Hippocampal formation (tissue), 2 donors: Measurements from ENCODE around the gene LZTS3.
"Not testable (repeated sequence)": the region's sequence is repeated elsewhere in the genome, so short reads cannot be mapped to it uniquely, and the experiment has no call there.

Experiments
- DNase-seq, 2 donors: peaks; one replicate each; lab custom pipeline; 2025; lab: John Stamatoyannopoulos, UW

The LZTS3 gene

DNA sequence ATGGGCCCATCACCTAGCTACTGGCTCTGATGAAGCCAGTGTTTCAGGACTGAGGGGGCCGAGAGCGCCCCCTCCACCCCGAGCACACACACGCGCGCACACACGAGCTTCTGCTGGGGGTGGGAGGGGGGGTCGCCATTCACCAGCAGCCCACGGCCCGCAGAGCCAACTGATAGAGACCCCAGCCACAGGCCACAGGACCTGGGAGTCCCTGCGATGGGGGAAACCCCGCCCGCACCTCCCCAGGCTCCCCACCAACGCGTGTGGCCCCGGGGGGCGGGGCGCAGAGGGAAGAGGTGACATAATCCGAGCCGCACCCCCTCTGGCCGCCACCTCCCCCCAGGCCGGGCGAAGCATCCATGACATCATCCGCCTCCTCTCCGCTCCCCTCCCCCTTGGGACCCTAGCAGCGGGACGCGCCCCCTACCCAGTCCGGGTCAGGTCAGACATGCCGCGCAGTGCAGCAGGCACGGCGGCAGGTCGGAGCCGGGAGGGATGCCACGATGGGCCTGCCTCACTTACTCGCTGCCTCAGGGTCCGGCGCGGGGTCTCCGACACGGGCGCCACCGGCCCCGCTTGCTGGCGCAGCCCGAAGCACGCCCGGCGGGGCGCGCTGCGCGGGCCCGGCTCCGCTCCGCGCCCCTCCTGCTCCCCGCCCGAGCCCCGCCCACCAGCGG is at the start of gene LZTS3:
TSS of gene LZTS3 (minus strand) at position 617 of the 677 bp plus-strand sequence. CDS start 6,386 bp downstream, outside the sequence.
- peak in 1 of 2 donors; percentile 48 for DNase-seq

DNA sequence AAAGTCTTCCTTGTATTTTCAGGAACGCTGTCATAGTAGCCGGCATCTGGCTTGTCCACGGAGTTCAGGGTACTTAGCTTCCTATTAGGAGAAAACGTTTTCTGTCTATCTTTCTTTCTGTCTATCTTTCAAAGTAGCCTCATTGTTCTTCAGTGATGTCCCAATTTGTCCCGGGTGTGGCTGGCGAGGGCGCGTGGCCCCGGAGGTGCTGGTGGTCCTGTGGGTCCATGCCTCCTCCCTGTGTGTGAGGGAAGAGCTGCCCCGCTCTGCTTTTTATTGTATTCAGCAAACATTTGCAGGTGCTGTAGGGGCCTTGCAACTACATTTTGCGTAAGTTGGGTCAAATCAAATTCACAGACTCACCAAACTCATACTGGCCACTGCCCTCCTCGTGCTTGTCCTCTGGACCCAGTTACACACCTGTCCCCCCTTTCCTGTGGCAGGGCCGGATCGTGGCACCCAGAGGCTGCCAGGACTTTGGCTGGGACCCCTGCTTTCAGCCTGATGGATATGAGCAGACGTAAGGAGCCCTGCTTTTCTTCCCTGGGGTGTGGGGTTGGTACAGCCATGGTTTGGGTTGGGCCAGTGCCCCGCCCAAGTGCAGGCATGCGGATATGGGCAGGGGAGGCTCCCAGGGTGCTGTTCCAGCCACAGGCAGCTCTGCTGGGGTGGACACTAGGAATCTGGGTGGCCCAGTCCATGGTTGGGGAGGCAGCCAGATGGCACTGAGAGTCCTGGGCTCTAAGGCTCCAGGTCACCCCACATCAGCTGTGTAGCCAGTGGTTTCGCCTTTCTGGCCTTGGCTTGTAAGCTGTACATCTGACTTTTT is 48.3 kb upstream of the LZTS3 start:
- DNase-seq = no peak

DNA sequence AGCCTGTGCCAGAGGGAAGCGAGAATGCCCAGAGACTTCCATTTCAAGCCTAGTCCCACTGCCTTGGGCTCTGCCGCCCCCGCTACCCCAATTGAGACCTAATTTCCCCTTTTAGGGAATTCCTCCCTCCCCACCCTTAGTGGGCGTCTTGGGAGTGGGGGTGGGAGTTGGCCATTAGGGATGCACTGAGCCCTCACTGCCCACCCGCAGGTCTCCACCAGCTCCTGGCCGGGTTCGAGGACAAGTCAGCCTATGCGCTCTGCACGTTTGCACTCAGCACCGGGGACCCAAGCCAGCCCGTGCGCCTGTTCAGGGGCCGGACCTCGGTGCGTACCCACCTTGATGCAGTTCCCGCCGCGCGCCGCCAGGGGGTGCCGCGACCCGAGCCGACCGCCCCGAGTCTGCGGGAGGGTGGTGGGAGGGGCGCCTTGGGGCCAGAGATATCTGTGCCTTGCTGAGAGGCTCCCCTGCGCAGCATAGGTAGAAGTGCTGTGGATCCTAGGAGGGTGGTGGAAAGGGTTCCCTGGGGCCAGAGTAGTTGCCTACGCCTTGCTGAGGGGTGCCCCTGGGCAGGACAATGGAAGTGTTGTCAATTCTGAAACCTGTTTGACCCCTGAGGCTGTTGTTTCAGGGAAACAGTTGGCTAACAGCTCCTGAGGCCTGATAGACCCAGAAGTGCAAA is 45.1 kb upstream of the LZTS3 start:
- DNase-seq = peak in 1 of 2 donors; percentile 10

DNA sequence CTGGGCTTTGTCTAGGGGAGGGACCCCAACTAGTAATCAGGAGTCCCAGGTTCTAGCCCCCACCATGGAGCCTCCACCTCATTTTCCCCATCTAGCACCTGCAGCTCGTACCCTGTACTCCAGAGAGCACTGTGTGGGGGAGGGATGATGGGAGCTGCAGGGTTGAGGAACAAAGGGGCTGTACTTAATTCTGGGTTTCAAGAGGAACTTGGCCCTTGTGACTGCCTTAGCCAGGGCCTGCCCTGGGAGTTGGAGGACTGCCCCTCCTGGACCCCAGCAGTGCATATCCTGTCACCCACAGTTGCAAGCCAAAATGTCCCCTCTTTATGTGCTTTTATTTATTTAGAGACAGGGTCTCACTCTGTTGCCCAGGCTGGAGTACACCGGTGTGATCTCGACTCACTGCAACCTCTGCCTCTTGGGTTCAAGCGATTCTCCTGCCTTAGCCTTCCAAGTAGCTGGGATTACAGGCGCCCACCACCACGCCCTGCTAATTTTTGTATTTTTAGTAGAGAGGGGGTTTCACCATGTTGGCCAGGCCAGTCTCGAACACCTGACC is 42.1 kb upstream of the LZTS3 start:
- DNase-seq = not testable (repeated sequence)

DNA sequence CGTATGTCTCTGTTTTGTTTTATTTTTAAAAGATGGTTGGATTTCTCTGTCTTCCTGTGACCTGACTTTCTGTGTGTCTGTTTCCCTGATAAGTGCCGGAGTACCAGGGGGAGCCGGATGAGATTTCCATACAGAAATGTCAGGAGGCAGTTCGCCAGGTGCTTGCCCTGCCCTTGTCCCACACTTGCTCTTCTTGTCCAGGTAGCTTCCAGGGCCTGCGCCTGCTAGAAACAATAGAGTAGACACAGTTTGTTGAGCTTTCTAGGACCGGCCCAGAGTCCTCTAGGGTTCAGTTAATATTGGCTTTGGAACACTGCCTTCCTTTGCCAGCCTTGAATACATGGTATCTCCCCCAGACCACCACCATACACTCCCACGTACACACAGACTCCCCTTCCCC is 39.9 kb upstream of the LZTS3 start:
- no peak for DNase-seq

DNA sequence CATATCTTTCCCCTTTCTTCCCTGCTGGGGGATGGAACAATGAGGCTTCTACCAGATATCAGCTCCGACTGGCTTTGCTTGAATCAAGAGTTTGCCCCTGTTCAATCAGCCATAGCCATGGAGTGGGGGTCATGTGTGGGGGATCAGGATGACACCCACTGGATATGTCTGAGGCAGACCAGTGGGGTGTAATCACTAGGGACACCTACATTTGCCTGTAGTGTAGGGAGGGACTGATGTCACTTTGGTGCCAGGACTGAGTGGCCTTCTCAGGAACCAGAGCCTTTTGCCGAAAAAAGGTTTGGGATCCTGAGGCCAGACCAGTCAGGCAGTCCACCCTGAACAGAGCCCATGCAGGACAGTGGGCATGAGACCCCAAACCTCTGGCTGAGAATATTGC is 37.0 kb upstream of the LZTS3 start:
- no peak for DNase-seq

DNA sequence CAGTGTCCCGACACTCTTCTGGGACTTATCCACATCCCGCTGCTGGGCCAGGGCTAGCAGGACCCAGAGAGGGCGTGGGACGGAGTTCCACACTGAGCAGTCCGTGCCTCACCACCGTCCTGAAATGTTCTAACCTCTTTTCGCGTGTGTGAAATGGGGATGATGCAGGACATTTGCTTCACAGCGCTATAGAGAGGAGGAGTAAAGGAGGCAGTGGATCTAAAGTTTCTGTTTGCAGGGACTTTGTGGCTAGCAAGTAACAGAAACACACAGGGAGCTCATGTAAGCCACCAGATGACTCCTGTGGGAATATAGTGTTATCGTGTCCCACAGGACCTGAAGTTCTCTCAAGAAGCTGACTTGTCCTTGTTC is 36.6 kb upstream of the LZTS3 start:
- no peak for DNase-seq

DNA sequence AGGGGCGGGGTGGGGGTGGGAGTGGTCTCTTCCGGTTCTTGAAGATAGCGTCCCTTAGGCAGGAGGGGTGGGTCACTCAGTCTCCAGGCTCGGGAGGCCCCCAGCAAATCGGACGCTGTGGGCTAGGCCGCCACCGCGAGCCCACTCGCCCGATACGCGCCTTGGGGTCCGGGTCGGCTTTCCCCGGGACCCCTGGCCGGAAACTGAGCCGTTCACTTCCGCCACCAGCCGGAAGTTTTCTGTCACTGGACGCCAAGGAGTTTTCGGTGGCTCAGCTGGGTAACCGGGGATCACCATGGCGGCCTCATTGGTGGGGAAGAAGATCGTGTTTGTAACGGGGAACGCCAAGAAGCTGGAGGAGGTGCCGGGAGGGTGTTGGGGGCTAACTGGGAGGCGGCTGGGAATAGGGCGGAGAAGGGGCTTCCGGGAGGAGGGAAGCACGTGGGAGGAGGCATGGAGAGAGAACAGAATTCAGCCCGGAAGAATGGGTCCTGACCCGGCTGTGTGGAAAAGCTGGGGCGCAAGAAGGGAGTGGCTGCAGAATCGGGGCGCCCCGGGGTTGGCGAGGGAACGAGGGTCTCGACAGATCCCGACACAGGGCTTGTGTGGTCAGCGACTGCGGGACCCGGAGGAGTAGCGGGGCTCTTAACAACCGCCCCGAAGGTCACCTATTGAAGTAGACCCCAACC is 36.1 kb upstream of the LZTS3 start, which contains the start of gene ITPA:
TSS of gene ITPA (plus strand) at position 242 of the 689 bp plus-strand sequence. CDS start at position 296, 54 bp downstream.
- peak; percentile 19 to 54 for DNase-seq

DNA sequence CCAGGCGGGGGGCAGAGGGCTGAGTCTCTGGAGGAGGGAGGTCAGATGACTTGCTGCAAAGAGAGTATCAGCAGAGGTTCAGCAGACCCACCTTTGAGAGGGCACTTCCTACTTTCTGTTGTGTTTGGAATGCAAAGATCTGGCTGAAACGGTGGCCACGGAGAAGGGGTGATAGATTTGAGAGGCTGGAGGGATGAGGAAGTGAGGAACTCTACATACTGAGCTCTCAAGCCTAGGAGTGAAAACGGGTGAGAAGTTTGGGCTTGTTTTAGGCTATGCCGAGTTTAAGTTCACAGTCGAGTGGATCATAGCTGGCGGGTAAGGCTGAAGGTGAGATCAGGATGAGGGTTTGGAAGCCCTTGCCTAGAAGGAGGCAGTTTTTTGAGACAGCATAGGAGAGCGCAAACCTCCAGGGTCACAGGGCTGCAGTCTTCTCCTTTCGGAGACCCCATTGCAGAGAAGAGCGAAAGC is 35.5 kb upstream of the LZTS3 start:
- DNase-seq = no peak

DNA sequence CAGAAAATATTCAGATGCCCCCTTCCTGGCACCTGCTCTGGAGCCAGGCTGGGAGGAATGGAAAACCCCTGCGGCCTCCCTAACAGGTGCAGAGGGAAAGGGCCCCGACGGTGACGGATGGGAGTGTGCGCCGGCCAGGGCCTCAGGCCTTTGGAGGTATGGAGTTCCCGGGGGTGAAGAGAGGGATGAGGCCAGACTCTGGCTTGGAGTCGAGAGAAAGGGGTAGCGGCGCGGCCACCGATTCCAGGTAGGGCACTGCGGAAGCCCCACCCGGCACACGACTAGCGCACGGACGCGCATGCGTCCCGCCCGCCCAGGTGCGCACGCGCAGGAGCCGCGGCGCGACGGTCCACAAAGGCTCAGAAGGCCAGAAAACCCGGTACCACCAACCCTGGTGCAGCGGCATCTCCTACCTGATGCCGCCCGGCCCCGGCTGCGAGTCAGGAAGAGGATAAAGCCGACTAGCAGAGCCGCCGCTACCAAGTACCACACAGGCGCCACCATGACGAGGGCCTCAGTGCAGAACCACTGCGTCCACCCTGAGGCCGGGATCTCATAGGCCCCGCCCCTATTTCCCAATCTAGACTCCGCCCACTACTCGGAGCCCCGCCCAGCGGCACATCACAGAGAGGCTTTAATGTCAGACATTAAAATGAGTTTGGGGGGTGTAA is 30.9 kb upstream of the LZTS3 start, which contains the start of gene DDRGK1:
TSS of gene DDRGK1 (minus strand) at position 559 of the 671 bp plus-strand sequence. CDS start at position 504, 55 bp downstream.
- peak; percentile 75 to 84 for DNase-seq

DNA sequence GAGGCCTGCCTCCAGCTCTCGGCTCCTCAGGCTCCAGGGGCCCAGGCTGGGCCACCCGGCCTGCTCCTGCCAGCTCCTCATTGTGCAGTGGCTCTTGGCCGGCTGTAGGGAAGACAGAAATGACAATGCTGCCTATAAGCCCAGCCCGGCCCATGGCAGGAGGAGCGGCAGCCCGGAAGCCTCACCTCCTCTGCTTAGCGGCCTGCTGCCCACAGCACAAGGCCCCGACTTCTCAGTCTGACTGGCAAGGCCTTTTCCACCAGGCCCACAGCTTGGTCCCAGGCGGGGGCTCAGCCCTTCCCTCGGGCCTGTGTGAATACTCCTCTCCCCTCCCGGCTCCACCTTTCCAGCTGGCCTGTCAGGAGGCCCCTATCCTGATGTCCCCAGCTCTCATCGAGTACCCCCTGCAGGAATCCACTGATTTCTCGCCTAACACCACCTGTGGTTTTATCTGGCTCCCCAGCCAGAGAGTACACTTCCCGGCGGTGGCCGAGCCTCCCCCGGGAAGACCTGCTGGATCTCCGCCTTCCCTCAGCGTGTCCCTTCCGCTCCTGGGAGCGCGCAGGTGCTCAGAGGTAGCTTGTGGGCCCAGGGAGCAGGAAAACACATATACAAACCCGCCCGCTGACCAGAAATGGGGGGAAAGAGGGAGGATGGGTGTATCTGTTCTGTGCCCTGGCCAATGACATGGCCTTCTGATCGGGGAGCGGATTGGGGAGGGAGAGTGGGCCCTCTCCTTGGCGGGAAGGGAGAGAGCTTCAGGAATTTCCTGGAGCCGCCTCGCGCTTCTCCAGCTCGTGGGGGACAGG is 30.2 kb upstream of the LZTS3 start:
- no peak for DNase-seq

DNA sequence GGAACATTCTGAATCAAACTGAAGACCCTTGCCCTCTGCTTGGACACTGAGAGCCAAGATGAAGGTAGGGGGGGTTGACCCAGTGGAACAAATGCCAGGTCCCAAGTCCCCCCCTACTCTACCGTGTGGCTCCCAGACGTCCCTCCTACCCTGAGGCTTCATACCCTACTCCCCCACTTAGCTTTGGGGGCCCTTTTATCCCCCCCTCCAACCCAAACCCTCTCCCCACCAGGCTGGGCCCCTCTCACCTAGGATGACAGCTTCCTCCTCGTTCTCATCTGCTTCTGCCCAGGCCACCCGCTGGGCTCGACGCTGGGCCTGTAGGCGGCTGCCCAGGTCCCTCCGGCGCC is 29.6 kb upstream of the LZTS3 start:
- DNase-seq = no peak

DNA sequence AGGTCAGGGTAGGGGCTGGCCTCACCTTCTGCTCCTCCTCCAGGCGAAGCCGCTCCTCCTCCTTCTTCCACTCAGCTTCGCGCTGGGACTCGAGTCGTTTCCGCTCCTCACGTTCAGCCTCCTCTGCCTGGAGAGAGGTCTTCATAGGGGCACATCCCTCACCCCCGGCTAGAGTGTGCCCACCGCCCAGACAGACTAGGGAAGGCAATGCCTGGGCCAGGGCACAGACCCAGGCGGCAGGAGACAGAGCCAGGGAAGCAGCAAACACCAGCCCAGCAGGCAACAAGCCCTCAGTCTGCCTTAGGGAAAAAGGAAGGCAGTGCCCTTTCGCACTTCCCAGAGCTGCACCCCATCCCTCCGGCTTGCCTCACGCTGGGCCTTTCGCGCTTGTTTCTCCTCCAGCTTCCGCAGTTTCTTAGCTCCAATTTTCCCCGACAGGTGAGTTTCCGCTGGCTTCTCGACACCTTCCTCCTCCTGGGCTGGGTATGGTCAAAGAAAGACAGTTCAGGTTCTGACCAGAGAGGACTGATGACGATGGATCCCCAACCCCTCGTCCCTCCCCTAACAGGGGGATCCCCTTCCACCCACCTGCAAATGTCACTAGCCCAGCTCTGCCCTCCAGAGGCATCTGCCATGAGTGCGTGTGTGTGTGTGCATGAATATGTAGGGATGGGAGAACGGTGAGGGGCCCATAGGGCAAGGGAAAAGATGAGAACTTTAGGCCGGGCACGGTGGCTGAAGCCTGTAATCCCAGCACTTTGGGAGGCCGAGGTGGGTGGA is 26.8 kb upstream of the LZTS3 start:
- DNase-seq = no peak

DNA sequence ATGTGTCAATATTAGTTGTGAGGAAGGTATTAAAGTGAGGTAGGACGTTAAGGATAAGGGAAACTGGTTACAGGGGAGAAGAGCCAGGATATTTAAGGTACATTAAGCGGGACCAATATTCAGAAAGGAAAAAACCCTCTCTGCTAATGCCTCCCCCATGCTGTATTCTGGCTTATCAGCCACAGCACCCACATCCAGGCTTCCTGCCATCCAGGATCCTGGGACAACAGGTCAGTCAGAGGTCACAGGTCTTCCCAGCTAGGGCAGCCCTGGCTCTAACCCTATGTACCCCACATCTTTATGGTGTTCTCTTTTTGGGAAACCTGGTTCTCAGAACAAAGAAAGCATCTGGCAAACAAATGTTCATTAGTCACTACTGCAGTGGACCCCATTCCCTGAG is 25.9 kb upstream of the LZTS3 start:
- DNase-seq = no peak

DNA sequence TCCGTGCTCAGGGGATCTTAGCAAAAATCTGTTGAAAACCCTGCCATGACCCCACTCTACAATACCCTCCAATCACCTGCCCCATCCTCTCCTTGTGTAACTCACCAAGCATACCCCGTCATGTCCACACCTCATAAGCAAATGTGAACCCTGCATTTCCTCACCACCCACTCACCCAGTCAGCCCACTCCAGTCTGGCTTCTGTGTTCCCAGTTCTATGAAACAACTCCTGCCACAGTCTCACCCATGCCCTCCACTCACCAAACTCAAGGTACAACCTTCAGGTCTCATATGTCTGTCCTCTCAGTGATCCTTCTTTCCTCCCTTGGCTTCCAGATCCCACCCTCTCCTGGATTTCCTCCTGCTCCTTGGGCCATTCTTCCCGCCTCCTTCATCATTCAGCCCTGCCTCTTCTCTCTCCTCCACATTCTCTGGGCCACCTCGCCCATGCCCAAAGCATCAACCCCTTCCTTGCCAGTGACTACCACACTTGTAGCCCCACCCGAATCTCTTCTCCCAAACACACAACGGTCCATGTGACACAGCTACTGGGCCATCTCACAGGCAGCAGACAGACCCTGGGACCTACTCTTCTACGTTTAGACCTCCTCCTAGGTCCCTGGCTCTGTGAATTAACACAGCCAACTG is 22.4 kb upstream of the LZTS3 start:
- no peak for DNase-seq

DNA sequence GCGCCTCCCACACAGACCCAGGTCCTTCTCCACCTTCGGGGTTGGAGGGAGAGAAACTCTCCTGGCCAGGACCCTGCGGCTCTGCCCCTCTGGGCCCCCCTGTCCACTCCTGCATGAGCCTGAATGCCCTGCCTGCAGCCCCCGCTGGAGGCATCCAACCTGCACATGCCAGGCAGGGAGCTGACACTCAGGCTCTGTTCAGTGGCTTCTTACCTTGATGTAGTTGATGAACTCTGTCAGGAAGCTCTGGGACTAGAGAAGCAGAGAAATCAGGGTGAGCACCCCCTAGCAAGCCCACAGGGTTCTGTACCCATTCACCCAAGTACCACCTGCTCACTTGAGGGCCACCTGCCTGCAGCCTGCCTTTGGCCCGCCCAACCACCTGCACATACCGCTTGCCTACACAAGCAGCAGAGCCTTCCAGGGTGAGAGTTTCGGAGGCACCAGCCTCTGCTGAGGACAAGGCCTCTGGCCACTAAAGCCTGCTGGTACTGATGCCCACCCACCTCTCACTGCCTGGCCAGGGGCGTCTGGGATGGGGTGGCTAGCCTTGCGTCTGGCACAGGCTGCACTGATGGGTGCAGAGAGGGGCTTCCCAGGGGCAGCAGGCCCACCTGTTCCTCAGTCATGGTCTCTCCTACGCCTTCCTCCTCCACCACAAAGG is 21.4 kb upstream of the LZTS3 start:
- no peak for DNase-seq

DNA sequence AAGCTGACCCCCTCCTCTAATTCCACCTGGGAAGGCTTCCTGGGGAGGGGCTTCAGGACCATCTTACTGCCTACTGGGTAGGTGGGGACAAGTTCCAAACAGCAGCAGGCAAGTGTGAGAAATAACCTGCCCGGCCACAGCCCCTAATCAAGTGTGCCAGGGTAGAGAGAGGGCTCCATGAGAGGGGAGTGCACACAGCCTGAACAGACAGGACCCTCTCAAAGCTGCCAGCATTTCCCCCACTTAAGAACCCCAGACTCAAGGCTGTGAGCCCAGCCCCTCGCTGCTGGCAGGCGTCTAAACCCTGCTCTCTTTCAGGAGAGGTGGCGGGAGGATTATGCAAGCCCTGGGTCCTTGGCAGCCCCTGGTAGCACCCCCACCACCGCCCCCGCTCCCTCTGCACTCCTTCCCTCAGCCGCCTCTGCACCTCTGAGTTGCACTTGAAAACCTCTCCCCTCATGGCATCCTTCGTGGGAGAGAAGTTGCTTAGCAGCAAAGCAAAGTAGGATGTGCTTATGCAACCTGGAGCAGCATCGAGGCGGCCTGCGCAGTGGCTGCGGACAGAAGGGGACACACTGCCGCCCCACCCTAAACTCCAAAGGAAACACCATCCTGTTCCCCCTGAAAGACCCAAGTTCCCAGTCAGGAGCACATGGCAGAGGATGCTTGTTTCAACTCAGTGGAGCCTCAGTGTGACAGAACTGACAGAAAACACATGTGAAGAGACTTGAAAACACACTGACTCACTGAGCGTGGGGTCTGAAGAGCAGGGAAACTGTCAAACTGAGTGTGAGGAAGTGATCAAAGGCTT is 20.7 kb upstream of the LZTS3 start:
- peak in 1 of 2 donors; percentile 62 for DNase-seq
